Activated T-cell treated with anti-CD3 and anti-CD28 coated beads, Interleukin-2, amount 50 U/mL, for 1 hour (primary cell): ENCODE data around the gene ANAPC5.
"Not testable (repeated sequence)": the region's sequence is repeated elsewhere in the genome, so short reads cannot be mapped to it uniquely, and the experiment has no call there.

Experiments
- DNase-seq: peaks from one replicate; pipeline ENCODE4 v3.0.0-alpha.2; 2020

ANAPC5 gene

DNA sequence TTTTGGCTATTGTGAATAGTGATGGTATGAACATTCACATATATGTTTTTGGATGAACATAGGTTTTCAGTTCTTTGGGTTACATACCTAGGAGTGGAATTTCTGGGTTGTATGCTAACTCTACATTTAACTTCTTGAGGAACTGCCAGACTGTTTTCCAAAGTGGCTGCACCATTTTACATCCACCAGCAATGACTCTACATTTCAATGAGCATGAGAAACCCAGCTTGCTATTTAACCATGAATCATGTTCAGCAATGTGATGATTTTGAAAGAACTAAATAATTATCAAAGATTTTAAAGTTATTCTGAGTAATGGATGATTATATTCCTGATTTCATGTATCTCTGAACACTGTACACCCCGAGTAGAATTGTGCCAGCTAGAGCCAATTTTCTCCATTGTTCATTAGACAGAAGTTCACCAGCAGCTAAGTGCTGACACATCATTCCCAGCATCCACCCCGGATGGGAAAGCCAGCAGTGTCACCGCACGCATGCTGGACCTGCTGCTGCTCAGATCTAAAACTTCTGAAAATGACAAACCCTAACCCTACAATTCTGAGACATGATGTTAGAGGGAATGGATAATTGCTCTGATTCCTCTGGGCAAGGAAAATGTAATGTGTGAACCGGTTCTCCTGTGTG is 13.3 kb upstream of the ANAPC5 start:
- no peak for DNase-seq

GRCh38 chr12:121364683-121365121 is 12.5 kb upstream of the ANAPC5 start:
- DNase-seq: no peak

GRCh38 chr12:121358073-121358472 is 5.9 kb upstream of the ANAPC5 start:
- no peak for DNase-seq

DNA sequence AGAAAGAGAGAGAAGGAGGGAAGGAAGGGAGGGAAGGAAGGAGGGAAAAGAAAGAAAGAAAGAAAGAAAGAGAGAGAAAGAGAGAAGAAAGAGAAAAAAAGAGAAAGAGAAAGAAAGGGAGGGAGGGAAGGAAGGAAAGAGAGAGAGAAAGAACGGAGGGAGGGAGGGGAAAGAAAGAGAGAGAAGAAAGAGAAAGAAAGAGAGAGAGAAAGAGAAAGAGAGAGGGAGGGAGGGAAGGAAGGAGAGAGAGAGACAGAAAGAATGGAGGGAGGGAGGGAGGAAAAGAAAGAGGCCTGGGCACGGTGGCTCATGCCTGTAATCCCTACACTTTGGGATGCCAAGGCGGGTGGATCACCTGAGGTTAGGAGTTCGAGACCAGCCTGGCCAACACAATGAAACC is 5.1 kb upstream of the ANAPC5 start:
- DNase-seq: no peak

DNA sequence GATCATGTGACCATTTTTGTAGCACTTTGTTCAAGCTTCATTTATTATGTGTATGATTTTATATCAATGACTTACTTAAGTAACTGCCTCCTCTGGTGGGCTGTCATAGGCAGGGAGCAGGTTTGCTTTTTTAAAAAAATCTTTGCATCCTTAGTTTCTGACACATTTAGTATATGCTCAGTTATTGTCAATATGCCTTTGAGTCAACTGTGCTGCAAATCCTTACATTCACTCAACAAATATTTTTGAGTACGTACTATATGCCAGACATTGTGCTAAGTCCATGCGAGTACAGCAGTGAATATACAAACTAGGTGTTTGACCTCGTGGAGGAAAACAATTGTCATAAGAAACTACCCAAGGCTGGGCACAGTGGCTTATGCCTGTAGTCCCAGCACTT is 4.4 kb upstream of the ANAPC5 start:
- no peak for DNase-seq

DNA sequence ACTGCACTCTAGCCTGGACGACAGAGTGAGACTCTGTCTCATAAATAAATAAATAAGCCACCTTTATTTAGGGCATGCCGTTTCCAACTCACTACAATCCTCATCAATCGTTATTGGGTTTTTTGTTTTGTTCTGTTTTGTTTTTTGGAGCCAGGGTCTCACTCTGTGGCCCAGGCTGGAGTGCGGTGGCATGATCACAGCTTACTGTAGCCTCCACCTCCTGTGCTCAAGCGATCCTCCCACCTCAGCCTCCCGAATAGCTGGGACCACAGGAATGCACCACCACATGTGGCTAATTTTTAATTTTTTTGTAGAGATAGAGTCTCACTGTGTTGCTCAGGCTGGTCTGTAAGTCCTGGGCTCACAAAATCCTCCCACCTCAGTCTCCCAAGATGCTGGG is 3.6 kb upstream of the ANAPC5 start:
- DNase-seq: no peak

GRCh38 chr12:121352682-121353018 is 439 bp upstream of the ANAPC5 start:
- DNase-seq: no peak

- no peak for DNase-seq
Observed at GRCh38 chr12:121346747-121347146, 5.5 kb downstream of the ANAPC5 start.

DNA sequence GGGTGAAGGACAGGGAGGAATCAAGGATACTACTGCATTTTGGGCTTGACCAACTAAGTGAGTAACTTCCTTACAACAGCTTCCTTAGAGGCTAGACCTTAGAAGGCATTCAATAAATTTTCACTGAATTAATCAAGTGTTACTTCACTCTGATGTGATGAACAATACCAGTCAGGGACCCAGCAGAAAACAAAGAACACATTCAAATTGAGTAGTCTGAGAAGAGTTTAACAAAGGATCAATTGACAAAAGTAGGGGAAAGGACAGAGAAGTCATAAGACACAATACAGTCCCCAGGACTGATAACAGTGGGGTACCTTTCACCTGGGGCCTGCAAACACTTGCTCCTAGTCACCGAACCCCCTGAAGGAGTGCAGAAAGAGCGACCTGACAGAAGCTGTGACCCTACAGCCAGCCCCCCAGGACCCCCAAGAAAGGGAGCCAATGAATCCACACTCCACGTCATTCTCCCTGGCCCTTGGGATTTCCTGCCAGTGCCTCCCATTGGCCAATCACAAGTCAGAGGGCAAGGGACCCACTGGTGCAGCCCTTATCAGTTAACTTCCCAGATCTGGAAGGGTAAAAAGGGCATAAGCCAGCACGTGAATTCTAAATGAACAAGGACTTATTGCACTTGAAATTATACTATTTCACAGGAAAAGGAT is 6.9 kb downstream of the ANAPC5 start:
- DNase-seq: no peak

DNA sequence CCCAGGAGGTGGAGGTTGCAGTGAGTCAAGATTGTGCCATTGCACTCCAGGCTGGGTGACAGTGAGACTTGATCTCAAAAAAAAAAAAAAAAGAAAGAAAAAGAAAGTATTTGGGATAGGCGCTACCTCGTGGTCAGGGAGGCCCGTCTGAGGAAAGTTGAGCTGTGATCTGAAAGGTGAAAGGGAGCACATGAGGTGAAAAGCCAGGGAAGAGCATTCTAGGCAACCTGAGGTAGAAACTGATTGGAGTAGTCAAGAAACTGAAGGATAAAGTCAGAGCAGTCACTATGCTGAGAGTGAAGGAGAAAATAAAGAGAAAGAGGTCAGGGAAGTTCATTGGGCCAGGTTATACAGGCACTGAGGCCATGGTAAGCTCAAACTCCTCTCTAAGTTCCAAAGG is 7.7 kb downstream of the ANAPC5 start:
- no peak for DNase-seq

- no peak for DNase-seq
Observed at GRCh38 chr12:121337416-121337815, 14.8 kb downstream of the ANAPC5 start.

DNA sequence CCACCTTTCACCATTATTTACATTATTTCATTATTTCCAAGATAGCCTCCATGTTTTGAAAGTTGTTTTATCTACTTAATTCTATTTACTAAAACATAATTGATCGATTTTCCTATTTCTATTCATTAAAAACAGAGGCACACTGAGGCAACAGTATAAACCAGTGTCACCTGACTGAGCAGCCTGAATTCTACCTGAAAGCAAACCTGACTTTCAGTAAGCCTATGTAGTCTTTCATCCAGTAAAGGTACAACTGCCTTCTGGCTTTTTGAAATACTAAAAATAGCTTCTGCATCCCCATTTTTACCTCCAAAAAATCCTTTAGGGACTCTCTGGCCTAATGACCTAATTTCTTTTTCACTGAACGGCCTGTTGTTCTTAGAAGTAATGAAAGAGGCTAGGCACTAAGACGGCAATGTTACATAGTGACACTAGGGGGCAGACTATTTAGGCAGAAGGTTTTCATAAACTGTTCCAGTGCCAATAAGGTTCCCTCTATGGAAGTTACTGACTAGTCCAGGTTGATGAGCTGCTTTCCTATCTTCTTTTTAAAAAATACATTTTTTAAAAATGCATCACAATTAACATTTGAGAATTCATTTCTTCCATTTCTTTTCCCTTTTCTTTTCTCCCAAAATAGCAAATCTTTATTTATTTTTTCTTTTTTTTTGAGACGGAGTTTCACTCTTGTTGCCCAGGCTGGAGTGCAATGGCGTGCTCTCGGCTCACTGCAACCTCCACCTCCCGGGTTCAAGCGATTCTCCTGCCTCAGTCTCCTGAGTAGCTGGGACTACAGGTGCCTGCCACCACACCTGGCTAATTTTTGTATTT is 17.5 kb downstream of the ANAPC5 start:
- no peak for DNase-seq

GRCh38 chr12:121333747-121334146 is 18.5 kb downstream of the ANAPC5 start:
- DNase-seq: no peak

GRCh38 chr12:121331248-121331647 is 21.0 kb downstream of the ANAPC5 start:
- no peak for DNase-seq

DNA sequence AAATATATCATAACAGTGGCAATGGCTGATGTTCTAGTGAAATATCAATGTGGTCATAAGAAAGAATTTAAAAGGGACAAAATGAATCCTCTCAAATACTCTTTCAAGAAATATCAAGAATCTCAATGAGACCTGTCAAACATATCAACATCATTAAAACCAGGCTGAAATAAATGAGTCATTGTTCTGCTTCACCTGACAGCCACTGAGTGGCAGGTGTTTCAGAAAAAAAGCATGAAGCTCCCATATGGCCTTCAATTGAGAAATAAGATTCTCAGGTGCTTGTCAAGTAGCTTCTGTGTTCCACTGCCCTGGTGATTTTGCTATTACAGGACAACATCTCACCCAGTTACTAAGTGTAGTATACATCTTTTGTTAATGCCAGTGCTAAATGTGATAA is 21.5 kb downstream of the ANAPC5 start:
- no peak for DNase-seq

GRCh38 chr12:121330195-121330594 is 22.0 kb downstream of the ANAPC5 start:
- DNase-seq: no peak

DNA sequence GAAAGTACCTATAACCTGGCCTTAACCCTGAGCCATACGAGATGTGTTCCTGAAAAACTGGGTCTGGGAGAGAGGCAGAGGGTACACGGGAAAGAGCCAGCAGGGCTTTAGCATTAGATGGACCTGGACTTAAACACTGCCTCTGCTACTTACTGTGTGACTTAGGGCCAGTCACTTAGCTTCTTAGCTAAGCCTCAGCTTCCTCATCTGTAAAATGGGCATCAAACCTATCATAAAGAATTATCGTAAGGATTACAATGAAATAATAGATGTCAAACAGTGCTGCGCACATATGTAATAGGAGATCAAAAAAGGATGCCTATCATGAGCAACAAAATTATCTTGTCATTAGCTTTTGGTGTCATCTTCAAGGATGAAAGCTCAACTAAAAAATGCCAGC is 23.6 kb downstream of the ANAPC5 start:
- no peak for DNase-seq

- no peak for DNase-seq
Observed at GRCh38 chr12:121326996-121327674, 25.1 kb downstream of the ANAPC5 start.

DNA sequence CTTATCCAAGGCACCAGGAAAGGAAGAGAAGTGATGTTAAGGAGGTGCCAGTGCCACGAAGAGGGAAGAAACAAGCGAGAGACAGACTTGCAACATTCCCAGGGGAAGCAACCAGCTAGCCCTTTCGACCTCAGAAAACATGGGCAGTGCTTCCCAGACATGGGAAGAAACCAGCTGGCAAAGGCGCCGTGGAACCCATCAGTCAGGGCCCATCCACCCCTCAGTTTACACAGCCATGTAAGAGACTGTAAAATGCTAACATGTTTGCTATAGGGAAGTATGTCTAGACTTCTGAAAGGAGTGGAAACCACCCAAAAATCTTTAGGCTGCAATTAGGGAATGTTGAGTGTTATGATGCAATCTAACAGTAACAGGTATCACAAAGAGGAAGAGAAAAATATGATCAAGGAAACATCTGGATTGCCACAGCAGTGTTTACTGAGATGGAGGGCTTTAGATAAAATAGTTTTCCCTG is 26.3 kb downstream of the ANAPC5 start:
- DNase-seq: no peak

DNA sequence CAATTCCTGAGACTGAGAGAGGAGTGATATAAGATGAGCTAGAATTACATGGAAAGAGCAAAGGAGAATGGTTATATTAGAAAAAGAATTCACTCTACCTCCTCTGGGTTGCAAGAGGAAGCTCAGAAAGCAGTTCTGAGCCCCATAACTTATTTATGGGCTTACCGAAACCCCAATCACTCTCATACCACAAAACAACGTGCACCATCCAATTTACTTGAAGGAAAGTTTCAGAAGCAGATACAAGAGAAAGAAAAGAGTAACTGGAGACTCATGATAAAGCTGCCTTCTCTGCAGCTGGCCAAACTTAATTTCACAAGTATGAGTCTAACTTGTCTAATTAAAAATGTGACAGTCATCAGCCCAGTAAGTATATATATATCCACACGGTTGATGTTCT is 28.3 kb downstream of the ANAPC5 start:
- DNase-seq: no peak

- DNase-seq: no peak
Observed at GRCh38 chr12:121318121-121318520, 34.1 kb downstream of the ANAPC5 start.

DNA sequence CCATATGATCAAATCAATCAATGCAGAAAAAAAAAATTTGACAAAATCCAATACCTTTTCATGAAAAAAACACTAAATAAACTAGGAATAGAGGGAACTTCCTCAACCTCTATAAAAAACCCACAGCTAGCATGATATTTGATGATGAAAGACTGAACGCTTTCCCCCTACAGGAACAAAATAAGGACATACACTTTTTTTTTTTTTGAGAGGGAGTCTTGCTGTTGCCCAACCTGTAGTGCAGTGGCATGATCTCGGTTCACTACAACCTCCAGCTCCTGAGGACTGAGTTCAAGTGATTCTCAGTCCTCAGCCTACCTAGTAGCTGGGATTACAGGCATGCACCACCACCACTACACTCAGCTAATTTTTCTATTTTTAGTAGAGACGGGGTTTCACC is 37.8 kb downstream of the ANAPC5 start:
- no peak for DNase-seq

GRCh38 chr12:121310231-121310630 is 42.0 kb downstream of the ANAPC5 start:
- DNase-seq: not testable (repeated sequence)
